DND-41 (cell line): ENCODE measurements around the gene EFCC1.

Experiments used
- CTCF ChIP-seq: IDR thresholded peaks from 2 replicates; pipeline ENCODE4 v1.5.1; 2012; ENCODE audit warnings: borderline replicate concordance, low read length, moderate library complexity, mild to moderate bottlenecking; ENCODE audit not compliant: poor library complexity, severe bottlenecking; ENCODE audit errors: extremely low read depth
- EZH2 ChIP-seq: IDR thresholded peaks from 3 replicates; pipeline ENCODE4 v1.6.1; 2012; ENCODE audit warnings: borderline replicate concordance, low read depth, mild to moderate bottlenecking, moderate library complexity, low read length, inconsistent platforms; ENCODE audit not compliant: severe bottlenecking

GRCh38 chr3:128993461-128994172 is 7.5 kb upstream of the EFCC1 start, which contains the start of gene CFAP92:
- TF ChIP-seq CTCF (no peak), EZH2 (no peak)
